Tibial nerve (tissue), 4 donors: ENCODE data around the gene PDZD2. TPM values are rescaled to one million over a fixed set of nuclear protein-coding genes. Genes with fewer than 3 reads are reported as not detected.

Source experiments
- DNase-seq, 2 donors: peaks; one replicate each; pipeline ENCODE4 v3.0.0-alpha.2; 2019; ENCODE audit warnings: low spot score in 2 of 2
- H3K27ac ChIP-seq, 4 donors: fragments of 200-600 bp; sonication (generic) in 3 of 4; one replicate each; pipeline ENCODE4 v1.5.1; 2017 to 2019; ENCODE audit warnings: mild to moderate bottlenecking in 1 of 4
- H3K27me3 ChIP-seq, 2 donors: fragments of 200-600 bp; sonication (generic) in 1 of 2; one replicate each; pipeline versions ENCODE4 v1.5.1 to v1.6.0; 2017 to 2019
- H3K36me3 ChIP-seq, 3 donors: fragments of 200-600 bp; sonication (generic); one replicate each; pipeline ENCODE4 v1.5.1; 2018 to 2019
- H3K4me1 ChIP-seq, 4 donors: fragments of 200-600 bp; sonication (generic) in 3 of 4; one replicate each; pipeline ENCODE4 v1.5.1; 2017 to 2019
- H3K4me3 ChIP-seq, 4 donors: fragments of 200-600 bp; sonication (generic) in 3 of 4; one replicate each; pipeline ENCODE4 v1.5.1; 2017 to 2019; ENCODE audit warnings: mild to moderate bottlenecking in 1 of 4, moderate library complexity in 1 of 4
- H3K9me3 ChIP-seq, 4 donors: fragments of 200-600 bp; sonication (generic) in 3 of 4; one replicate each; pipeline ENCODE4 v1.5.1; 2017 to 2019
- EP300 ChIP-seq, 2 donors: sonication (generic); formaldehyde crosslinking; IDR thresholded peaks; one replicate each; pipeline ENCODE4 v1.6.1; 2017; ENCODE audit warnings: antibody characterized with exemption in 2 of 2, mild to moderate bottlenecking in 1 of 2
- POLR2A ChIP-seq, 2 donors: fragments of 450-650 bp; IDR thresholded peaks; one replicate each; pipeline ENCODE4 v1.6.1; 2017; ENCODE audit warnings: antibody characterized with exemption in 2 of 2, mild to moderate bottlenecking in 2 of 2, moderate library complexity in 2 of 2
- WGBS, 2 donors: methylation state at CpG; one replicate each; pipeline ENCODE4 v1.1.5; 2018; 5-methylcytosine and 5-hydroxymethylcytosine counted together
- total RNA-seq, 4 donors: library from RNA; depleted of rRNA; stranded (reverse); fragments of >200 nt; gene quantifications; one replicate each; pipeline ENCODE4 v1.1.0, GENCODE V29; 2016
- TF ChIP-seq, protein P1 (sequence below), 5 experiments: fragments of 200-600 bp in 3 of 5; fragments of 450-650 bp in 2 of 5; sonication (generic) in 3 of 5; IDR thresholded peaks; one replicate each; pipeline ENCODE4 v1.5.1; 2016 to 2019; ENCODE audit warnings: antibody characterized with exemption in 5 of 5, mild to moderate bottlenecking in 3 of 5, moderate library complexity in 2 of 5

The PDZD2 gene
- total RNA-seq, 4 donors from 2014 or later: 102 to 153 (median 117) TPM

DNA sequence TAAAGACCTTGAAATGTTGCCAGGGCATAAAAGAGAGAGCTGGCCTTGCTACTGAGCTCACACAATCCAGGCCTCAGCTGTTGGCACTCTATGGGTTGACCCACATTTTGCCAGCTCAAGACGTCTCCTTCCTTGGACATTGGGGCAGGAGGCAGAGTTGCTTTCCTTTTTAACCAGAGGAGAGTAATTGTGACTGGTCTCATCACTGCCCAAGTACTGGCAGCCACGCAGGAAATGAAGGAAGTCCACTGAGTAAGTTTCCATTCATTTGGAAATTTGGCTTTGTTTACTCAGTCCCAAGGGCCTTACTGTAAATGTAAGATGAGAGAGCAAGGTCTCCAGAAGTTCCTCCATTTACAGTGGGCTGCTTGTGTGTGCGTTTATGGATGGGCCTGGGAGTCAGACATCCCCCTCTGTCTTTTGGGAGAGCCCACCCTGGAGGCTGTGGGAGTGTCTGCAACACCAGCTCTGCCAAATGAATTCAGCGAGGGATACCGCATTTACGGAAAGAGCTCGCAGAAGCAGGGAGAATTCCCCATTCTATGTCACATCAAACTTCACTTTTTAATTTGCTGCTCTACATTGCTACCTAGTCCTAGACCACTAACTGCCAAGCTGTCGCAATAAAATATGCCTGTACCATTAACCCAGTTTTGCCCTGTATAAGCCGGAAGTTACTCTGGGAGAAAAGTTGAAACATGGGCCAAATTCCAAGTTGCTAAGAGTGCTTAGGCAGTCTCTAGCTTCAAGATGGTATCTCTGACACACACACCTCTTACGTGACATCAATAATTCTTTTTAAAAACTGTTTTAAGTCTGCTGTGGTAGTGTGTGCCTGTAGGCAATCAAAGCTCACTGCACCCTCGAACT lies 24.5 kb upstream of the PDZD2 start:
- no peaks in the 10 kb centered on the region for H3K36me3 ChIP-seq
- no peaks in the 10 kb centered on the region for H3K27me3 ChIP-seq
- TF ChIP-seq, protein P1, sequence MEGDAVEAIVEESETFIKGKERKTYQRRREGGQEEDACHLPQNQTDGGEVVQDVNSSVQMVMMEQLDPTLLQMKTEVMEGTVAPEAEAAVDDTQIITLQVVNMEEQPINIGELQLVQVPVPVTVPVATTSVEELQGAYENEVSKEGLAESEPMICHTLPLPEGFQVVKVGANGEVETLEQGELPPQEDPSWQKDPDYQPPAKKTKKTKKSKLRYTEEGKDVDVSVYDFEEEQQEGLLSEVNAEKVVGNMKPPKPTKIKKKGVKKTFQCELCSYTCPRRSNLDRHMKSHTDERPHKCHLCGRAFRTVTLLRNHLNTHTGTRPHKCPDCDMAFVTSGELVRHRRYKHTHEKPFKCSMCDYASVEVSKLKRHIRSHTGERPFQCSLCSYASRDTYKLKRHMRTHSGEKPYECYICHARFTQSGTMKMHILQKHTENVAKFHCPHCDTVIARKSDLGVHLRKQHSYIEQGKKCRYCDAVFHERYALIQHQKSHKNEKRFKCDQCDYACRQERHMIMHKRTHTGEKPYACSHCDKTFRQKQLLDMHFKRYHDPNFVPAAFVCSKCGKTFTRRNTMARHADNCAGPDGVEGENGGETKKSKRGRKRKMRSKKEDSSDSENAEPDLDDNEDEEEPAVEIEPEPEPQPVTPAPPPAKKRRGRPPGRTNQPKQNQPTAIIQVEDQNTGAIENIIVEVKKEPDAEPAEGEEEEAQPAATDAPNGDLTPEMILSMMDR (IDR thresholded peaks at IDR 0.05): no peak
- TF ChIP-seq POLR2A (IDR thresholded peaks at IDR 0.05) (no peak), EP300 (IDR thresholded peaks at IDR 0.05) (no peak)
- no peak overlapping the region for H3K4me3 ChIP-seq
- no peak overlapping the region for H3K27ac ChIP-seq
- no peak for DNase-seq
- WGBS, 2 donors: 41 to 58% methylated on average over 11 of the region's 11 CpGs
- H3K9me3 ChIP-seq: peaks cover 0 to 6% (median 0%) of the 10 kb centered on the region in 4 donors
- H3K4me1 ChIP-seq: peaks cover 0 to 16% (median 0%) of the 10 kb centered on the region in 4 donors

DNA sequence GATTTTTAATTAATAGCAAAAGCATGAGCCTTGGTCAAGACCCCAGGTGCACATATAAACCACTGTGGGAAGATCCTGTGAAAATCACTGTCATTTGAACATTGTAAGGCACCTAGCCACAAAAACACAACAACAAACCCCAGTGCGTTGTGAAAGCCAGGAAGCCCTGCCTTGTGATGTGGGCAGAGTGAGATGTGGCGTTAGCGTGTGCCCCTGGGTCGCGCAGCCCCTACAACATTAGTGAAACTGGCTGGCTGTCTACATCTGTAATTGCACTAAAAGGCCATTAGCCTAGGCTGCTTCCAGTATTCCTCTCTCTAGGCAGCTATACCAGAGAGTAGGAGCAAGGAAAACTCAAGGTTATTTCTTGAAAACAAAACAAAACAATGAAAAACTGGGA lies 21.1 kb upstream of the PDZD2 start:
- WGBS, 2 donors: 61 to 73% methylated on average over 5 of the region's 5 CpGs
- DNase-seq: no peak
- TF ChIP-seq, protein P1 (IDR thresholded peaks at IDR 0.05): no peak
- TF ChIP-seq EP300 (IDR thresholded peaks at IDR 0.05) (no peak), POLR2A (IDR thresholded peaks at IDR 0.05) (no peak)
- Histone ChIP-seq H3K27me3 (no peaks in the 10 kb centered on the region), H3K4me3 (no peak overlapping the region), H3K36me3 (no peaks in the 10 kb centered on the region), H3K27ac (no peak overlapping the region), H3K9me3 (peaks cover 0 to 6% (median 0%) of the 10 kb centered on the region in 4 donors), H3K4me1 (peaks cover 0 to 16% (median 0%) of the 10 kb centered on the region in 4 donors)

DNA sequence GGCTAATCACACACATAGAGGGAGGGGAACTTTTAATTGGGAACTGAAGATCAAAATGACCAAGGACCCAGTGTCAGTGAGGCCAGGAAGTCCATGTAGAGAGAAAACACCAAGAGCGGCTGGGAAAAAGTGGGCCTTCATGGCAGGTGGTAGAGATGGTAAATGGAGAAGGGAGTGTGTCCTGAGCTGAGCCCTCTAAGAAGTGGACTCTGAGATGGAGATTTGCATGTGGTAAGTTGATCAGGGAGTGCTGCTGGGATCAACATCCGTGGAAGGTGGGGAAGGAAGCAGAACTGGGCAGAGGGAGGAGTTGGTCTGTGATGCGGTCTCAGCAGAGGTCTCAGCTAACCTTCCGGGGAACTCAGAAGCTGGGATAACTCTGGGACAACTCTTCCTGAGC lies 18.9 kb upstream of the PDZD2 start:
- peaks cover 0 to 7% (median 0%) of the 10 kb centered on the region in 4 donors for H3K4me1 ChIP-seq
- H3K4me3 ChIP-seq: no peak overlapping the region
- H3K27ac ChIP-seq: no peak overlapping the region
- H3K27me3 ChIP-seq: no peaks in the 10 kb centered on the region
- H3K36me3 ChIP-seq: no peaks in the 10 kb centered on the region
- TF ChIP-seq EP300 (IDR thresholded peaks at IDR 0.05) (no peak), POLR2A (IDR thresholded peaks at IDR 0.05) (no peak)
- TF ChIP-seq, protein P1 (IDR thresholded peaks at IDR 0.05): no peak
- peaks cover 0 to 6% (median 0%) of the 10 kb centered on the region in 4 donors for H3K9me3 ChIP-seq
- no peak for DNase-seq
- WGBS, 2 donors: 77 to 87% methylated on average over 4 of the region's 4 CpGs

DNA sequence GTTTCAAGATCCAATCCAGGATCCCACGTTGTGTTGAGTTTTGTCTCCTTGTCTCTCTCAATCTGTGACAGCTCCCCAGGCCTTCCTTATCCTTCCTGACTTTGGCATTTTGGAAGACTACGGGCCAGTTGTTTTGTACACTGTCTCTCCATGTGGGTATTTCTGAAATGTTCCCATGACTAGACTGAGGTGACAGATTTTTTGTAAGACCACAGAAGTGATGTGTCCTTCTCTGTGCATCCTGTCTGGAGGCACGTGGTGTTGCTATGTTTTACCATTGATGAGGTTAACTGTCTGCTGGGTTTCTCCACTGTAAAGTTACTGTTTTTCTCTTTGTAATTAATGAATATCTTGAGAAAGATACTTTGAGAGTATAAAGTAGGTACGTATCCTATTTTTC lies 15.7 kb upstream of the PDZD2 start:
- WGBS, 2 donors: 82 to 85% methylated on average over 4 of the region's 4 CpGs
- no peaks in the 10 kb centered on the region for H3K36me3 ChIP-seq
- DNase-seq: no peak
- no peak overlapping the region for H3K4me3 ChIP-seq
- no peaks in the 10 kb centered on the region for H3K27me3 ChIP-seq
- H3K4me1 ChIP-seq: peaks cover 0 to 6% (median 0%) of the 10 kb centered on the region in 4 donors
- no peak overlapping the region for H3K27ac ChIP-seq
- no peak for TF ChIP-seq POLR2A (IDR thresholded peaks at IDR 0.05)
- TF ChIP-seq EP300 (IDR thresholded peaks at IDR 0.05): no peak
- TF ChIP-seq, protein P1 (IDR thresholded peaks at IDR 0.05): no peak
- H3K9me3 ChIP-seq: no peaks in the 10 kb centered on the region

DNA sequence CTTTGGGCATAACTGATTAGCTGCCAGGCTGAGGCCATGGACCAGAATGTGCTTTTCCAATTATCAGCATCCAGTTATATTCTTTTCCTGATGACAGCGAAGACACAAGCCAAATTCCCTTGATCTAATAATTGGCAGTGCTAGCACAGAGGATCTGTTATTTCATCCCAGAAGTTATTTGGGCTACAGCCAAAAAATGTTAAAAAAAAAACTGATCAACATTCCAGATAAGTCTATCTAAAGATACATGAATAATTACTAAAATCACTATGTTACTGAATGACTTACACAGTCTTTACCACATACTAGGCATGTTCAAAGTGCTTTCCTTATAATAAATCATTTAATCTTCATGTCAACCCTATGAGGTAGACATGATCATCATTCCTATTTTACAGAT lies 13.5 kb upstream of the PDZD2 start:
- no peaks in the 10 kb centered on the region for H3K27me3 ChIP-seq
- no peak for TF ChIP-seq POLR2A (IDR thresholded peaks at IDR 0.05)
- no peaks in the 10 kb centered on the region for H3K36me3 ChIP-seq
- 64 to 83% methylated on average over 1 of the region's 1 CpG for WGBS, 2 donors
- H3K4me3 ChIP-seq: no peak overlapping the region
- H3K27ac ChIP-seq: no peak overlapping the region
- no peaks in the 10 kb centered on the region for H3K4me1 ChIP-seq
- H3K9me3 ChIP-seq: no peaks in the 10 kb centered on the region
- DNase-seq: no peak
